Endothelial cell of umbilical vein (primary cell): Measurements from ENCODE around the gene TWF2. TPM values are rescaled to one million over a fixed set of nuclear protein-coding genes. Genes with fewer than 3 reads are reported as not detected.

Source experiments
- BruUV-seq: library from RNA; stranded (reverse); fragments of 400-500 nt; replicated peaks from 2 replicates; lab custom pipeline; 2021; lab: Mats Ljungman, UMichigan
- CTCF ChIA-PET: fragments of 300-600, 350-600 bp; sonication (Branson Sonifier 250); formaldehyde crosslinking; loops from one replicate; lab custom pipeline; 2021; ENCODE audit warnings: antibody characterized with exemption, inconsistent platforms; lab: Charles Lee
- POLR2A ChIA-PET: fragments of 300-600, 350-600 bp; sonication (Branson Sonifier 250); formaldehyde crosslinking; loops from one replicate; lab custom pipeline; 2021; ENCODE audit warnings: antibody characterized with exemption, inconsistent platforms; lab: Charles Lee
- DNase-seq: peaks from one replicate; pipeline ENCODE4 v3.0.0-alpha.2; 2011; ENCODE audit warnings: low read depth, low spot score
- FAIRE-seq: peaks from 2 replicates; lab custom pipeline; 2011; peaks lifted over from hg19 to GRCh38; lab: Jason Lieb, UNC
- H2AFZ ChIP-seq: 2 replicates; pipeline ENCODE4 v1.6.0; 2012; ENCODE audit warnings: low read depth, low read length, control low read depth, inconsistent platforms
- H3K27ac ChIP-seq: 2 replicates; pipeline ENCODE4 v1.5.1; 2011; ENCODE audit warnings: low read depth, mild to moderate bottlenecking, control low read depth, low read length, moderate library complexity; ENCODE audit not compliant: insufficient read depth
- H3K27me3 ChIP-seq, 2 experiments: 2 replicates each; pipeline versions ENCODE4 v1.6.0 to v1.6.1; 2011; ENCODE audit warnings: low read length in 2 of 2, mixed read lengths in 1 of 2; ENCODE audit not compliant: control insufficient read depth in 2 of 2, insufficient read depth in 2 of 2
- H3K36me3 ChIP-seq, 2 experiments: 2 replicates in 1 of 2; 3 replicates in 1 of 2; pipeline ENCODE4 v1.5.1; 2011; ENCODE audit warnings: low read length in 2 of 2, mild to moderate bottlenecking in 1 of 2, moderate library complexity in 1 of 2; ENCODE audit not compliant: control insufficient read depth in 2 of 2, insufficient read depth in 2 of 2; ENCODE audit errors: extremely low read depth in 1 of 2
- H3K4me1 ChIP-seq: 3 replicates; pipeline ENCODE4 v1.5.1; 2011; ENCODE audit warnings: mild to moderate bottlenecking, low read length; ENCODE audit not compliant: control insufficient read depth, insufficient read depth; ENCODE audit errors: extremely low read depth
- H3K4me2 ChIP-seq: 2 replicates; pipeline ENCODE4 v1.6.1; 2011; ENCODE audit warnings: low read length, control low read depth, mixed read lengths; ENCODE audit not compliant: insufficient read depth
- H3K4me3 ChIP-seq, 3 experiments: fragments of 200-600 bp in 1 of 3; sonication (generic), shearing (Covaris generic) in 1 of 3; replicated peaks in 1 of 3; 2 replicates each; pipeline ENCODE4 v1.5.1; 2011 to 2016; ENCODE audit warnings: control low read depth in 3 of 3, low read length in 3 of 3, mild to moderate bottlenecking in 2 of 3, inconsistent platforms in 1 of 3, low read depth in 1 of 3, moderate library complexity in 1 of 3; ENCODE audit not compliant: insufficient read depth in 1 of 3
- H3K79me2 ChIP-seq: 2 replicates; pipeline ENCODE4 v1.6.0; 2012; ENCODE audit warnings: low read length, inconsistent platforms; ENCODE audit not compliant: control insufficient read depth, insufficient read depth
- H3K9ac ChIP-seq: replicated peaks from 2 replicates; pipeline ENCODE3; 2011; ENCODE audit warnings: low read length, control low read depth; ENCODE audit not compliant: insufficient read depth; ENCODE audit errors: extremely low read depth
- H3K9me1 ChIP-seq: replicated peaks from 3 replicates; pipeline ENCODE4 v1.6.0; 2011; ENCODE audit warnings: mild to moderate bottlenecking, low read length; ENCODE audit not compliant: control insufficient read depth, insufficient read depth; ENCODE audit errors: extremely low read depth
- H3K9me3 ChIP-seq: replicated peaks from 2 replicates; pipeline ENCODE4 v1.5.1; 2012; ENCODE audit warnings: low read length, inconsistent platforms; ENCODE audit not compliant: control insufficient read depth, insufficient read depth
- H4K20me1 ChIP-seq: replicated peaks from 2 replicates; pipeline ENCODE3; 2011; ENCODE audit warnings: mild to moderate bottlenecking, low read length; ENCODE audit not compliant: control insufficient read depth, insufficient read depth; ENCODE audit errors: extremely low read depth
- EZH2 ChIP-seq: IDR thresholded peaks from 2 replicates; pipeline ENCODE4 v1.6.1; 2012; ENCODE audit warnings: borderline replicate concordance, low read depth, mild to moderate bottlenecking, moderate library complexity, low read length, inconsistent platforms; ENCODE audit not compliant: severe bottlenecking
- FOS ChIP-seq: IDR thresholded peaks from 2 replicates; pipeline ENCODE4 v1.6.1; 2011; ENCODE audit warnings: mild to moderate bottlenecking, low read length, moderate library complexity, borderline replicate concordance; ENCODE audit not compliant: insufficient read depth
- GATA2 ChIP-seq: IDR thresholded peaks from 2 replicates; pipeline ENCODE4 v1.7.0; 2011; ENCODE audit warnings: low read depth, mild to moderate bottlenecking, moderate library complexity, mixed read lengths, low read length; ENCODE audit not compliant: insufficient read length, insufficient read depth
- JUN ChIP-seq: IDR thresholded peaks from 2 replicates; pipeline ENCODE4 v1.6.1; 2011; ENCODE audit warnings: borderline replicate concordance, low read depth; ENCODE audit not compliant: insufficient read length, insufficient read depth
- MYC ChIP-seq: IDR thresholded peaks from one replicate; pipeline ENCODE4 v1.6.1; 2011; ENCODE audit warnings: mild to moderate bottlenecking, low read depth, low read length
- POLR2AphosphoS5 ChIP-seq: IDR thresholded peaks from 2 replicates; pipeline ENCODE4 v1.6.1; 2012; ENCODE audit warnings: low read depth, mild to moderate bottlenecking, control low read depth, low read length, moderate library complexity; ENCODE audit not compliant: insufficient read depth
- dilution Hi-C: fragments of 300-500 bp; cut with MboI; formaldehyde crosslinking; loops from one replicate; pipeline ENCODE4 v1.15.0; 2019; ENCODE audit warnings: low sequenced_read_pairs; ENCODE audit not compliant: extremely low pct_ligation_motif_present
- intact Hi-C: fragments of 100-400 bp; cut with micrococcal nuclease; formaldehyde crosslinking; loops from one replicate; pipeline ENCODE4 v1.10.0; 2022
- polyA plus RNA-seq, 4 experiments: library from polyadenylated mRNA; depleted of rRNA in 3 of 4; stranded (reverse) in 3 of 4; unstranded in 1 of 4; fragments of >200 nt; gene quantifications; 2 replicates each; pipeline versions ENCODE4 v1.2.1 to v1.2.3, GENCODE V29; 2011 to 2012; ENCODE audit warnings: missing spikeins in 1 of 4
- total RNA-seq: library from RNA; stranded (reverse); gene quantifications from 2 replicates; pipeline ENCODE4 v1.2.3, GENCODE V29; 2021
- TF ChIP-seq, protein P1 (sequence below): IDR thresholded peaks from 2 replicates; pipeline ENCODE4 v1.6.1; 2011; ENCODE audit not compliant: insufficient read depth, insufficient read length

TWF2 gene
- total and polyA plus RNA-seq, 2 donors (not counting 3 experiments of a cell fraction or from before 2014, with no cell fraction given): 82.9 to 134 TPM

- H2AFZ ChIP-seq: no peak overlapping the region
- no peaks in the 10 kb centered on the region for H4K20me1 ChIP-seq
- H3K4me2 ChIP-seq: peak overlapping the region; percentile 66
- peaks cover 32% of the 10 kb centered on the region for H3K4me1 ChIP-seq
- H3K4me3 ChIP-seq: no peak overlapping the region
- H3K27ac ChIP-seq: peak overlapping the region; percentile 97
- H3K9ac ChIP-seq: peak overlapping the region; percentile 70
- intact Hi-C loops: loop anchor here (1.0 to 5.0 kb wide), 5 partner anchors 18 to 214 kb away; partner anchors contain the start of genes ALAS1, POC1A and WDR82
- ChIA-PET POLR2A (interaction anchor here (0.8 to 1.9 kb wide), 2 partner anchors 11 to 61 kb away, joined by 5 to 8 read pairs; partner anchors contain the start of gene WDR82), CTCF (interaction anchor here (0.9 to 9.7 kb wide), 6 partner anchors 15 to 215 kb away, joined by 3 to 133 read pairs (median 5); no protein-coding TSS in a partner anchor)
- TF ChIP-seq FOS (peak; percentile 99), MYC (no peak), POLR2AphosphoS5 (peak; percentile 99), EZH2 (no peak), JUN (peak; percentile 99), GATA2 (peak; percentile 99)
- TF ChIP-seq, protein P1, sequence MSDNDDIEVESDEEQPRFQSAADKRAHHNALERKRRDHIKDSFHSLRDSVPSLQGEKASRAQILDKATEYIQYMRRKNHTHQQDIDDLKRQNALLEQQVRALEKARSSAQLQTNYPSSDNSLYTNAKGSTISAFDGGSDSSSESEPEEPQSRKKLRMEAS: peak; percentile 25
- H3K36me3 ChIP-seq: peaks cover 11 to 24% of the 10 kb centered on the region in 2 experiments
- no peaks in the 10 kb centered on the region for H3K9me3 ChIP-seq
- no peaks in the 10 kb centered on the region for H3K79me2 ChIP-seq
- DNase-seq (peak; percentile 96), FAIRE-seq (peak; percentile 100)
- no peaks in the 10 kb centered on the region for H3K9me1 ChIP-seq
- BruUV-seq: no TSS peak
- no peaks in the 10 kb centered on the region for H3K27me3 ChIP-seq
- dilution Hi-C loops: no loop called here
Measured at GRCh38 chr3:52216585-52217408, 22.2 kb downstream of the TWF2 start.
